Bone marrow (tissue), 2 donors: Measurements from ENCODE around the gene TTC27.
A peak's percentile ranks its signal among the peaks of the same experiment; 100 is the strongest.
"Not testable (repeated sequence)": the region's sequence is repeated elsewhere in the genome, so short reads cannot be mapped to it uniquely, and the experiment has no call there.

ENCODE experiments used
- DNase-seq, 2 donors: peaks; one replicate each; lab custom pipeline; 2025; lab: John Stamatoyannopoulos, UW

The TTC27 gene

GRCh38 chr2:32627814-32628579 is at the start of gene TTC27:
Gene TTC27 (plus strand): TSS chr2:32628050. CDS start chr2:32628293, 243 bp downstream.
- peak; percentile 77 to 94 for DNase-seq

- peak in 1 of 2 donors; percentile 83 for DNase-seq
Measured at GRCh38 chr2:32591669-32592463, 36.0 kb upstream of the TTC27 start.

- DNase-seq: no peak
Measured at GRCh38 chr2:32594573-32594972, 33.3 kb upstream of the TTC27 start.

- no peak for DNase-seq
Measured at GRCh38 chr2:32611366-32611765, 16.5 kb upstream of the TTC27 start.

- no peak for DNase-seq
Measured at GRCh38 chr2:32611771-32612170, 16.1 kb upstream of the TTC27 start.

GRCh38 chr2:32614084-32614483 is 13.8 kb upstream of the TTC27 start:
- DNase-seq: no peak

GRCh38 chr2:32617599-32618189 is 10.2 kb upstream of the TTC27 start:
- DNase-seq: no peak

GRCh38 chr2:32622570-32623310 is 5.1 kb upstream of the TTC27 start:
- no peak for DNase-seq

GRCh38 chr2:32623311-32623706 is 4.5 kb upstream of the TTC27 start:
- no peak for DNase-seq

- DNase-seq: no peak
Measured at GRCh38 chr2:32624812-32625211, 3.0 kb upstream of the TTC27 start.

GRCh38 chr2:32626639-32627221 is 1.1 kb upstream of the TTC27 start:
- DNase-seq: no peak

- peak in 1 of 2 donors; percentile 33 for DNase-seq
Measured at GRCh38 chr2:32627441-32627813, 423 bp upstream of the TTC27 start.

GRCh38 chr2:32632089-32632488 is 4.2 kb downstream of the TTC27 start:
- DNase-seq: no peak

- DNase-seq: no peak
Measured at GRCh38 chr2:32633040-32633439, 5.2 kb downstream of the TTC27 start.

GRCh38 chr2:32638548-32638947 is 10.7 kb downstream of the TTC27 start:
- DNase-seq: not testable (repeated sequence)

GRCh38 chr2:32641180-32641579 is 13.3 kb downstream of the TTC27 start:
- no peak for DNase-seq

GRCh38 chr2:32647180-32647651 is 19.4 kb downstream of the TTC27 start:
- DNase-seq: no peak

GRCh38 chr2:32652555-32653209 is 24.8 kb downstream of the TTC27 start:
- DNase-seq: no peak

- no peak for DNase-seq
Measured at GRCh38 chr2:32656069-32656468, 28.2 kb downstream of the TTC27 start.

- no peak for DNase-seq
Measured at GRCh38 chr2:32663864-32664263, 36.0 kb downstream of the TTC27 start.

GRCh38 chr2:32666704-32667103 is 38.9 kb downstream of the TTC27 start:
- DNase-seq: no peak
